ENCODE data around the gene CD48. TPM values are rescaled to one million over a fixed set of nuclear protein-coding genes. Genes with fewer than 3 reads are reported as not detected.
"Not testable (repeated sequence)": the region's sequence is repeated elsewhere in the genome, so short reads cannot be mapped to it uniquely, and the experiment has no call there.

The CD48 gene
- total RNA-seq, 2 donors from 2014 or later = 0.55 to 1.1 TPM

- not testable (repeated sequence) for H3K27ac ChIP-seq (ENCODE audit: low read depth, low read length); H3K4me3 ChIP-seq (ENCODE audit: low read length); H3K27ac Mint-ChIP-seq; H3K36me3 Mint-ChIP-seq (ENCODE audit: low read depth); H3K27me3 Mint-ChIP-seq (ENCODE audit: insufficient read depth); H3K4me1 ChIP-seq (ENCODE audit: control insufficient read depth, insufficient read depth, low read length); H3K27me3 ChIP-seq (ENCODE audit: control insufficient read depth, insufficient read depth, low read length, poor library complexity, severe bottlenecking); H3K9me3 ChIP-seq (ENCODE audit: control insufficient read depth, low read length); H3K9ac ChIP-seq (ENCODE audit: extremely low read depth, low read length, poor library complexity, severe bottlenecking); DNase-seq; H3K4me3 Mint-ChIP-seq; H3K36me3 ChIP-seq (ENCODE audit: control insufficient read depth, insufficient read depth, low read length)
- 89 to 97% methylated on average over 6 to 10 of the region's 10 CpGs for WGBS, 2 experiments (ENCODE audit: insufficient coverage in 1 of 2, insufficient read length in 1 of 2)
- Mint-ChIP-seq H3K9me3 (peaks cover 16% of the 10 kb centered on the region), H3K4me1 (peaks cover 35% of the 10 kb centered on the region)
- TF ChIP-seq CTCF (conservative IDR thresholded peaks at IDR 0.05) = peak; percentile 70
Measured at GRCh38 chr1:160692390-160692789, 19.2 kb downstream of the CD48 start.

- no peak for TF ChIP-seq CTCF (conservative IDR thresholded peaks at IDR 0.05)
- Mint-ChIP-seq H3K27me3 (ENCODE audit: insufficient read depth) (no peaks in the 10 kb centered on the region), H3K36me3 (ENCODE audit: low read depth) (peaks cover 23% of the 10 kb centered on the region), H3K27ac (no peak overlapping the region), H3K4me3 (no peak overlapping the region), H3K9me3 (peaks cover 33% of the 10 kb centered on the region), H3K4me1 (peaks cover 25% of the 10 kb centered on the region)
- Histone ChIP-seq H3K27me3 (ENCODE audit: control insufficient read depth, insufficient read depth, low read length, poor library complexity, severe bottlenecking) (no peaks in the 10 kb centered on the region), H3K36me3 (ENCODE audit: control insufficient read depth, insufficient read depth, low read length) (peaks cover 8% of the 10 kb centered on the region), H3K4me3 (ENCODE audit: low read length) (no peak overlapping the region), H3K9ac (ENCODE audit: extremely low read depth, low read length, poor library complexity, severe bottlenecking) (no peak overlapping the region), H3K9me3 (ENCODE audit: control insufficient read depth, low read length) (peaks cover 42% of the 10 kb centered on the region), H3K4me1 (ENCODE audit: control insufficient read depth, insufficient read depth, low read length) (no peaks in the 10 kb centered on the region), H3K27ac (ENCODE audit: low read depth, low read length) (no peak overlapping the region)
- DNase-seq = no peak
Measured at GRCh38 chr1:160685266-160685665, 26.4 kb downstream of the CD48 start.

- Mint-ChIP-seq H3K27me3 (ENCODE audit: insufficient read depth) (no peaks in the 10 kb centered on the region), H3K4me3 (no peak overlapping the region), H3K4me1 (peaks cover 8% of the 10 kb centered on the region), H3K9me3 (peaks cover 29% of the 10 kb centered on the region), H3K27ac (no peak overlapping the region), H3K36me3 (ENCODE audit: low read depth) (peaks cover 23% of the 10 kb centered on the region)
- WGBS, 2 experiments (ENCODE audit: insufficient coverage in 1 of 2, insufficient read length in 1 of 2) = 93 to 100% methylated on average over 4 of the region's 4 CpGs
- no peaks in the 10 kb centered on the region for H3K27me3 ChIP-seq (ENCODE audit: control insufficient read depth, insufficient read depth, low read length, poor library complexity, severe bottlenecking)
- no peaks in the 10 kb centered on the region for H3K4me1 ChIP-seq (ENCODE audit: control insufficient read depth, insufficient read depth, low read length)
- peaks cover 8% of the 10 kb centered on the region for H3K36me3 ChIP-seq (ENCODE audit: control insufficient read depth, insufficient read depth, low read length)
- peaks cover 42% of the 10 kb centered on the region for H3K9me3 ChIP-seq (ENCODE audit: control insufficient read depth, low read length)
- H3K9ac ChIP-seq (ENCODE audit: extremely low read depth, low read length, poor library complexity, severe bottlenecking) = no peak overlapping the region
- no peak overlapping the region for H3K27ac ChIP-seq (ENCODE audit: low read depth, low read length)
- no peak for TF ChIP-seq CTCF (conservative IDR thresholded peaks at IDR 0.05)
- no peak for DNase-seq
- no peak overlapping the region for H3K4me3 ChIP-seq (ENCODE audit: low read length)
Measured at GRCh38 chr1:160682983-160683865, 28.4 kb downstream of the CD48 start.

All from endodermal cell (in vitro differentiated cells).